ENCODE data around the gene PCYT1B. TPM values are rescaled to one million over a fixed set of nuclear protein-coding genes. Genes with fewer than 3 reads are reported as not detected.

Gene PCYT1B
- total and polyA plus RNA-seq, 2 donors (not counting 1 experiment from before 2014, with no cell fraction given), result not detected

GRCh38 chrX:24550166-24550565 lies 97.0 kb downstream of the PCYT1B start:
- H3K4me1 ChIP-seq (ENCODE audit: control insufficient read depth in 2 of 2, insufficient read depth in 2 of 2, low read length in 2 of 2), result no peaks in the 10 kb centered on the region
- DNase-seq, result no peak
- no peak overlapping the region for H3K4me2 ChIP-seq (replicated peaks; ENCODE audit: low read depth, low read length, poor library complexity, severe bottlenecking)
- ATAC-seq (ENCODE audit: low read depth), result no peak
- intact Hi-C loops (cut with micrococcal nuclease), result no loop called here
- no peak overlapping the region for H3K9ac ChIP-seq (ENCODE audit: low read length)
- no peak overlapping the region for H3K4me3 ChIP-seq (ENCODE audit: control extremely low read depth in 1 of 5, extremely low read depth in 1 of 5, insufficient read depth in 1 of 5, low read depth in 2 of 5, low read length in 4 of 5)
- no peak overlapping the region for H2AFZ ChIP-seq (ENCODE audit: insufficient read depth, low read depth, low read length, poor library complexity, severe bottlenecking)
- no peaks in the 10 kb centered on the region for H3K9me3 ChIP-seq (ENCODE audit: control extremely low read depth in 1 of 3, control insufficient read depth in 2 of 3, insufficient read depth in 1 of 3, low read length in 2 of 3)
- no peak for TF ChIP-seq CTCF (IDR thresholded peaks at IDR 0.05)
- no peak for TF ChIP-seq EZH2 (IDR thresholded peaks at IDR 0.05; ENCODE audit: borderline replicate concordance, insufficient read depth, low read depth, low read length, poor library complexity, severe bottlenecking)
- H3K79me2 ChIP-seq (ENCODE audit: control insufficient read depth, insufficient read depth, low read length), result no peaks in the 10 kb centered on the region
- Mint-ChIP-seq H3K4me1 (peaks cover 1% of the 10 kb centered on the region), H3K27ac (no peak overlapping the region), H3K9me3 (ENCODE audit: insufficient read depth) (no peaks in the 10 kb centered on the region), H3K27me3 (no peaks in the 10 kb centered on the region), H3K4me3 (no peak overlapping the region)
- no peaks in the 10 kb centered on the region for H4K20me1 ChIP-seq (ENCODE audit: control insufficient read depth, insufficient read depth, low read length, poor library complexity, severe bottlenecking)
- ChIA-PET POLR2A (no interaction called here), CTCF (no interaction called here)
- H3K27me3 ChIP-seq (replicated peaks in 1 of 4; ENCODE audit: control extremely low read depth in 1 of 4, control insufficient read depth in 3 of 4, insufficient read depth in 4 of 4, low read length in 3 of 4), result no peaks in the 10 kb centered on the region
- H3K27ac ChIP-seq (ENCODE audit: low read length in 2 of 2), result no peak overlapping the region
- no peaks in the 10 kb centered on the region for H3K36me3 ChIP-seq (replicated peaks in 1 of 2; ENCODE audit: control extremely low read depth in 1 of 2, control insufficient read depth in 1 of 2, extremely low read depth in 1 of 2, insufficient read depth in 2 of 2, low read length in 1 of 2)
- no CpG with 5 or more reads among the region's 5 CpGs for WGBS (ENCODE audit: insufficient coverage)

- Histone ChIP-seq H4K20me1 (ENCODE audit: control insufficient read depth, insufficient read depth, low read length, poor library complexity, severe bottlenecking) (no peaks in the 10 kb centered on the region), H3K27me3 (replicated peaks in 1 of 4; ENCODE audit: control extremely low read depth in 1 of 4, control insufficient read depth in 3 of 4, insufficient read depth in 4 of 4, low read length in 3 of 4) (no peaks in the 10 kb centered on the region), H3K9ac (ENCODE audit: low read length) (no peak overlapping the region), H3K4me1 (ENCODE audit: control insufficient read depth in 2 of 2, insufficient read depth in 2 of 2, low read length in 2 of 2) (no peaks in the 10 kb centered on the region), H3K9me3 (ENCODE audit: control extremely low read depth in 1 of 3, control insufficient read depth in 2 of 3, insufficient read depth in 1 of 3, low read length in 2 of 3) (no peaks in the 10 kb centered on the region), H3K27ac (ENCODE audit: low read length in 2 of 2) (no peak overlapping the region), H3K4me3 (ENCODE audit: control extremely low read depth in 1 of 5, extremely low read depth in 1 of 5, insufficient read depth in 1 of 5, low read depth in 2 of 5, low read length in 4 of 5) (no peak overlapping the region), H3K79me2 (ENCODE audit: control insufficient read depth, insufficient read depth, low read length) (no peaks in the 10 kb centered on the region), H3K36me3 (replicated peaks in 1 of 2; ENCODE audit: control extremely low read depth in 1 of 2, control insufficient read depth in 1 of 2, extremely low read depth in 1 of 2, insufficient read depth in 2 of 2, low read length in 1 of 2) (no peaks in the 10 kb centered on the region), H3K4me2 (replicated peaks; ENCODE audit: low read depth, low read length, poor library complexity, severe bottlenecking) (no peak overlapping the region), H2AFZ (ENCODE audit: insufficient read depth, low read depth, low read length, poor library complexity, severe bottlenecking) (no peak overlapping the region)
- H3K9me3 Mint-ChIP-seq (ENCODE audit: insufficient read depth), result no peaks in the 10 kb centered on the region
- no peaks in the 10 kb centered on the region for H3K27me3 Mint-ChIP-seq
- H3K4me1 Mint-ChIP-seq, result no peaks in the 10 kb centered on the region
- no peak for ATAC-seq (ENCODE audit: low read depth)
- TF ChIP-seq EZH2 (IDR thresholded peaks at IDR 0.05; ENCODE audit: borderline replicate concordance, insufficient read depth, low read depth, low read length, poor library complexity, severe bottlenecking) (no peak), CTCF (IDR thresholded peaks at IDR 0.05) (no peak)
- no peak overlapping the region for H3K4me3 Mint-ChIP-seq
- intact Hi-C loops (cut with micrococcal nuclease), result no loop called here
- WGBS (ENCODE audit: insufficient coverage), result no CpG with 5 or more reads among the region's 1 CpG
- H3K27ac Mint-ChIP-seq, result no peak overlapping the region
- POLR2A ChIA-PET, result no interaction called here
- no peak for DNase-seq
- CTCF ChIA-PET, result no interaction called here
Observed at GRCh38 chrX:24547961-24548360, 99.2 kb downstream of the PCYT1B start.

Measured in B cell (primary cell).